Glomerular endothelial cell (primary cell): ENCODE data around the gene A3GALT2. TPM values are rescaled to one million over a fixed set of nuclear protein-coding genes. Genes with fewer than 3 reads are reported as not detected.

Source experiments
- DNase-seq: peaks from one replicate; pipeline ENCODE4 v3.0.0-alpha.2; 2011; ENCODE audit warnings: low read depth, low spot score; ENCODE audit errors: extremely low read depth
- total RNA-seq: library from RNA; depleted of rRNA; stranded (reverse); fragments of >200 nt; gene quantifications from 2 replicates; pipeline ENCODE4 v1.2.3, GENCODE V29; 2015

A3GALT2 gene
- total RNA-seq, 1 donor from 2014 or later, result not detected

GRCh38 chr1:33258788-33259274, 62.1 kb downstream of the A3GALT2 start:
- no peak for DNase-seq

- no peak for DNase-seq
These were observed 62.9 kb downstream of the A3GALT2 start for GRCh38 chr1:33257772-33258712.

- no peak for DNase-seq
These were observed 63.6 kb downstream of the A3GALT2 start for GRCh38 chr1:33257207-33257771.

Other genes with a start within 250 kb of the A3GALT2 start
- 4.7 and 5.1 TPM in 2 replicates for gene AZIN2, start 239.9 kb downstream of the A3GALT2 start, total RNA-seq
- gene TRIM62, start 139.1 kb downstream of the A3GALT2 start, total RNA-seq, result 6.2 and 10.3 TPM in 2 replicates
- 15.8 and 30.3 TPM in 2 replicates for gene ZNF362, start 64.6 kb downstream of the A3GALT2 start, total RNA-seq
- gene PHC2, start 110.0 kb upstream of the A3GALT2 start, total RNA-seq, result 144 and 162 TPM in 2 replicates
- gene ZSCAN20, start 151.5 kb upstream of the A3GALT2 start, total RNA-seq, result 7.6 and 8.1 TPM in 2 replicates